H1 (cell line): ENCODE results near the gene NOMO2.
"Not testable (repeated sequence)": the region's sequence is repeated elsewhere in the genome, so short reads cannot be mapped to it uniquely, and the experiment has no call there.

ENCODE experiments used
- EP300 ChIP-seq, 2 experiments: IDR thresholded peaks; 1 replicate in 1 of 2; 2 replicates in 1 of 2; pipeline ENCODE4 v1.6.1; 2011 to 2012; ENCODE audit warnings: low read depth in 2 of 2, low read length in 2 of 2, mild to moderate bottlenecking in 2 of 2, borderline replicate concordance in 1 of 2, inconsistent platforms in 1 of 2, moderate library complexity in 1 of 2
- POLR2AphosphoS5 ChIP-seq: IDR thresholded peaks from 2 replicates; pipeline ENCODE4 v1.6.1; 2011; ENCODE audit warnings: low read depth, low read length
- TAF1 ChIP-seq: IDR thresholded peaks from 2 replicates; pipeline ENCODE4 v1.6.1; 2011; ENCODE audit warnings: mild to moderate bottlenecking, low read depth, low read length
- TF ChIP-seq, protein P1 (sequence below): IDR thresholded peaks from 2 replicates; pipeline ENCODE4 v1.6.1; 2011; ENCODE audit warnings: low read length, improper control_type of control experiment

- not testable (repeated sequence) for TF ChIP-seq EP300 (IDR thresholded peaks at IDR 0.05; ENCODE audit: borderline replicate concordance in 1 of 2, low read depth in 2 of 2, low read length in 2 of 2); TAF1; POLR2AphosphoS5
- TF ChIP-seq, protein P1, sequence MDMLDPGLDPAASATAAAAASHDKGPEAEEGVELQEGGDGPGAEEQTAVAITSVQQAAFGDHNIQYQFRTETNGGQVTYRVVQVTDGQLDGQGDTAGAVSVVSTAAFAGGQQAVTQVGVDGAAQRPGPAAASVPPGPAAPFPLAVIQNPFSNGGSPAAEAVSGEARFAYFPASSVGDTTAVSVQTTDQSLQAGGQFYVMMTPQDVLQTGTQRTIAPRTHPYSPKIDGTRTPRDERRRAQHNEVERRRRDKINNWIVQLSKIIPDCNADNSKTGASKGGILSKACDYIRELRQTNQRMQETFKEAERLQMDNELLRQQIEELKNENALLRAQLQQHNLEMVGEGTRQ: not testable (repeated sequence)
These were observed 40.3 kb downstream of the NOMO2 start for GRCh38 chr16:18521445-18522181.
